Midbrain (tissue), 1 donor: ENCODE results near the gene ACRBP.
A peak's percentile ranks its signal among the peaks of the same experiment; 100 is the strongest.

ENCODE experiments used
- DNase-seq: peaks from one replicate; lab custom pipeline; 2025; lab: John Stamatoyannopoulos, UW

Gene ACRBP

GRCh38 chr12:6646276-6647082 lies 753 bp downstream of the ACRBP start:
- no peak for DNase-seq

DNA sequence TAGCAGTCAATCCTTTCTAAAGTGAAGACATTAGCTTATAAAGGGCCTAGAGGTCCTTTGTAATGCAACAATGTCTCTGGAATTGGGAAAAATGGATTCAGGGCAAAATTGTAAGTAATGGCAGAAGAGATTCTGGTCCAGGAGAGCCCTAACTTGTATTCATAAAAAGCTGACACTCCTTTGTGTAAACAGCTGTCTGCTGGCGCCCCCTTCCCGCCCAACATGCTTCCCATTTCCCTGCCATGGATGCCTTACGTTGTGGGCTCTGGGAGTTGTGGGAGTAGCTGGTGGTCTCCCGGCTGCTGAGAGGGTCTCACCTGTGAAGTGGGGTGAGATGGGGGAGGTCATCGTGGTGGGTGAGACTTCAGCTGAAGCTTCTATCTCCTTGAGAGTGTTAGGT lies 2.3 kb downstream of the ACRBP start:
- DNase-seq = peak; percentile 29

DNA sequence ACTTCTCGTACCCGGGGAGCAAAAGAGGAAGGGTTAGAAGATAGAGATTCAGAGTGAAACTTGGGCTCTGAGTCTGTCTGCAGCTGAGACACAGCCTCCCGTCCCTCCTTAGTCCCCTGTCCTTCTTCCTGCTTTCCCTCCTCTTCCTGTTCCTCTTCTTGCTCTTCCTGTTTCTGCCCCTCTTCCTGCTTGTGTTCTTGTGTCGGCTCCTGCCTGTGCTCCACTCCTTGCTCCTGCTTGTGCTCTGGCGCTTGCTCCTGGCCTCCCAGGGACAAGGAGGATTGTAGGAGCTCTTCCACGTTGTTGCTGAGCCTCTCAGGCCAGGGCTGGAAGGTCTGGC lies 3.0 kb downstream of the ACRBP start:
- DNase-seq = peak; percentile 33

DNA sequence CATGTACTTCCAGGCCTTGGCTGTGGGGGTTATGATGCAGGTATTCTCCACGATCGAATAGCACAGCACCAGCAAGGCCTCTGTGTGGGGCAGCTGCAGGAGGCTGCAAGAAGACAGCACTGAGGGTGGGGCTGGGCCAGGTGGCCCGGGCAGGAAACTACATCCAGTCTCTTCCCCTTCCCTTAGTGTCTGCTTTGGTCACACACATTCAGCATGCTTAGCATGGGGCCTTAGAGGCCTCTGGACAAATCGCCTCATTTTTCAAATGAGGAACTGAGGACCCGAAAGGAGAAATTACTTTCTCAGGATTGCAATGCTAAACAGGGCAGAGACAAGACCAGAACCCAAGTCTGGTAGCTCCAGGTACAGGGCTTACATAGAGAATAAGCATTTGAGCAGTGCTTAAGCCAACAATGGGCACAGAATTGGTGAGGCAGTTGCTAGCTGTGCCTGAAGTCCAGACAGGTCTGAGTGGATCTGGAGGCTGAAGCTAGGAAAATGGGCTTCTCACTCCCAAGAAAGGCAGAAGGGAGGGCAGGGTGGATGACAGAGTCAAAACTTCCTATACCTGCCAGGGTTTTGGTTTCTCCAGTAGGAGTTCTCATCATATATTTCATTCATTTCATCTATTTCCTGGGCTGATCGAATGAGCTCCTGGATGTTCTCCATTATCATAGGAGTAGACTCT lies 3.5 kb downstream of the ACRBP start:
- peak; percentile 38 for DNase-seq

DNA sequence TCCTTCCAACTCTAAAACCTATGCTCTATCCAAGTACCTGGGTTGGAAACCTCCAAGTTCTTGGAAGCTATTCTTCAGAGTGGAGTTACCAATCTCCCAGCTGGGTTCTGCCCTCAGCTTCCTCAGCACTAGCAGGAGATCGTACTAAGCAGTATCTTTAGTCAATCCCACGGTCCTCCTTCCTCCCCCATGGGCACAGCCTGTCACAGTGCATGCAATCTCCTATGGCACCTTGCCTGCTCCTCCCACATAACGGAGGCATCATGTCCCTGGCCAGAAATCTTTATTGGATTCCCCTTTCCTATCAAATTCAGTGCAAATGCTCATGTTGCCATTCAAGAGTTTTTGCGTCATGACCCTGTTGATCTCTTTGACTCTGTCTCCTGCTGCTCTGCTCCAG lies 6.1 kb downstream of the ACRBP start:
- no peak for DNase-seq

GRCh38 chr12:6640497-6640896 lies 6.7 kb downstream of the ACRBP start:
- DNase-seq = no peak

DNA sequence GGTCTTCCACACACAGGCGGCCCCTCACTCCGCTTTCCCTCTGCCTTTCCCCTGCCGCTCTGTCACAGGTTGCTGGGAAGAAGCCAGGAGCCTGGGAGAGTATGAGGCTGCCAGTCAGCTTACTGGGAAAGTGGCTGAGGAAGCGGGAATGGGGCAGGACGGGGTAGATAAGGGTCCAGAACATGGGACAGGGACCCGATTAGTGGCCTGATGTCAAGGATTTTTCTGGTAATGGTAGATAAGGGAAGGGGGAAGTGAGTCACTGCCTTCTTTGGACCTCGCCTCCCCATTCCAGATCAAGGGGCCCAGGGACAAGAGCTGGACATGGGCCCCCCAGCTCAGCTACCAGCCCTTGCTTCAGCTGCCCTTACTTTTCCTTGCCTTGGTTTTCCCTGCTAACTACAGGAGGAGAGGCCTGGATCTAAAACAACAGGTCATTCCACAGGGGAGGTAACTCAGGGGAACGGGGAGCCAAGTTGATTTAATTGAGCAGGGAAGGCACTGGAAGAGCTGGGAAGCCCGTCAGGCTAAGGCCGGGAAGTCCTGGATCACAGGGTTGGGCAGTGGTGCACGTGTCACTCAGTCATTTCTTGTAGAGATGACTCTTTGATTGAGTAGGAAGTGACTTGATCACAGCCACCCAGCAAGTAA lies 8.0 kb downstream of the ACRBP start:
- DNase-seq = no peak

DNA sequence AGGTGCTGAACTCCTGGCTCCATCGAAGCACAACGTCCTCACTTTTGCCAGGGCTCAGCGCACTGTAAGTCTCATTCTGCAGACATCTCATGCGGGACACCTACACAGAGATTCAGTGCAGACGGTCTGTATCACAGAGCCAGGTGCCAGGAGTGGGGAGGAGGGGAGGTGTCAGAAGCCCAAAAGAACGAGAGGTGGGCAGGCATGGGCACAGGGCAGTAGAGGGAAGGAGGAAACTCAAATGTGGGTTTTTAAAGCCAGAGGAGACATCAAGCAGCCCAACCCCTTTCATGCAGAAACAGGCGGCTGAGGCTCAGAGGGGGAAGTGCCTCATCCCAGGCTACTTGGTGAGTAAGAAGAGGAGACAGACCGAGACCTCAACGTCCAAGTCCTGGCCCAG lies 8.9 kb downstream of the ACRBP start:
- no peak for DNase-seq

DNA sequence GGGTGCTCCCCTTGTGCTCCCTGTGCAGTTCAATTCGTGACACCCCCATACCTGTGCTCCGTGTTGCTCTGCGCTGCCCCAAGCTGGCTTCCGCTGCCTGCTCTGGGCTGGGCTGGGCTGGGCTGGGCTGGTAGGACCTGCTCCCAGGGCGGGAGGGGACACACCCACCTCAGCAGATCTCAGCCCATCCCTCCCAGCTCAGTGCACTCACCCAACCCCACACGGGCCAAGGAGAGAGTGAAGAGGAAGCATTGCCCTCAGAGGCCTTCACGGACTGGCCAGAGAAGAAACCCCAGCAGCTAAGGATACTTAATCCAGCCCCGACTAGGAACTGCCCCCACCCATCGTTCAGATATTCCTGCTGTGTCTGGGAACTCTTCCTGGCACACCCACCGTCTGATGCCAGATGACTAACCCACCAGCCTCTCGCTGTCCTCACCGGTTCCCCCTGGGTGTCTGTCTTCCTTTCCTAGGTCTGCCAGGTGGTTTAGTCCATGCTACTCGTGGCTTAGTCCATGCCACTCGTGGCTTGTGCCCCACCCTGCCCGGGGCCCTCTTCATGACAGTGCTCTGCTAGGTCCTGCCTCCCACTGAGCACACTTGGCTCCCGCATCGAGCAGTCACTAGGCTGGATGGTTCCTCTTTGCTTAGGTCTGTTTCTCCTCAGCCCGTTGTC lies 11.2 kb downstream of the ACRBP start, which contains the start of gene LPAR5:
TSS of gene LPAR5 (minus strand) at position 104 of the 676 bp plus-strand sequence. CDS start 14,711 bp downstream, outside the sequence.
- no peak for DNase-seq

- DNase-seq = no peak
Measured at GRCh38 chr12:6635375-6635855, 11.8 kb downstream of the ACRBP start.

- DNase-seq = peak; percentile 27
Measured at GRCh38 chr12:6632026-6632983, 14.9 kb downstream of the ACRBP start.

GRCh38 chr12:6631549-6631961 lies 15.7 kb downstream of the ACRBP start:
- no peak for DNase-seq

DNA sequence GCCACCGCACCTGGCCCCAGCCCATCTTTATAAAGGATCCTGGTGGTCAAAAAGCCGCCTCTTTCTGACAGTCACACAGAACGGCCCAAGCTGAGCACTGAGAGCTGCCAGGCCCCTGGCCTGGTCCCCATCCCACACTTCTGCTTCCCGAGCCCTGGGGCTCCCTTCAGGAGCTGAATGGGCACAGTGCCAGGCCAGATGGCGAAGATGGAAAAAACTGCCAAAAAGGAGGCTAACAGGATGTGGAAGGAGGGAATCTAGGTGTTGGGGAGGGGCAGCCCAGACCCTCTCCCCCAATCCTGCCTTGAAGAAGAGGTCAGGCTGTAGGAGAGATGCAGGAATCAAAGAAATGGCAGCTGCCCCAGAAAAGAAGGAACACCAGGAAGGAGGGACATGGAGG lies 16.5 kb downstream of the ACRBP start:
- DNase-seq = no peak

- DNase-seq = no peak
Measured at GRCh38 chr12:6627616-6628015, 19.6 kb downstream of the ACRBP start.

- DNase-seq = no peak
Measured at GRCh38 chr12:6626654-6627283, 20.5 kb downstream of the ACRBP start.

DNA sequence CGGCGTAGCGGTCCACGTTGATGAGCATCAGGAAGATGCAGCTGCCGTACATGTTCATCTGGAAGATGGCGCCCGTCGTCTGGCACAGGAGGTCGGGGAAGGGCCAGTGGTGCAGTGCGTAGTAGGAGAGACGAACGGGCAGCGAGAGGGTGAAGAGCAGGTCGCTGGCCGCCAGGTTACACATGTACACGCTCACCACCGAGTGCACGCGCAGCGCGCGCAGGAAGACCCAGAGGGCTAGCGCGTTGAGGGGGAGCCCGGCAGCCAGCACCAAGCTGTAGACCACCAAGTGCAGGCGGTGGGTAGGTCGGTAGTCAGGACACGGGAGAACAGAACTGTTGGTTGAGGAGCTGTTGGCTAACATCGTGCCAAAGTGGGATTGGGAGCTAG lies 26.4 kb downstream of the ACRBP start:
- no peak for DNase-seq

DNA sequence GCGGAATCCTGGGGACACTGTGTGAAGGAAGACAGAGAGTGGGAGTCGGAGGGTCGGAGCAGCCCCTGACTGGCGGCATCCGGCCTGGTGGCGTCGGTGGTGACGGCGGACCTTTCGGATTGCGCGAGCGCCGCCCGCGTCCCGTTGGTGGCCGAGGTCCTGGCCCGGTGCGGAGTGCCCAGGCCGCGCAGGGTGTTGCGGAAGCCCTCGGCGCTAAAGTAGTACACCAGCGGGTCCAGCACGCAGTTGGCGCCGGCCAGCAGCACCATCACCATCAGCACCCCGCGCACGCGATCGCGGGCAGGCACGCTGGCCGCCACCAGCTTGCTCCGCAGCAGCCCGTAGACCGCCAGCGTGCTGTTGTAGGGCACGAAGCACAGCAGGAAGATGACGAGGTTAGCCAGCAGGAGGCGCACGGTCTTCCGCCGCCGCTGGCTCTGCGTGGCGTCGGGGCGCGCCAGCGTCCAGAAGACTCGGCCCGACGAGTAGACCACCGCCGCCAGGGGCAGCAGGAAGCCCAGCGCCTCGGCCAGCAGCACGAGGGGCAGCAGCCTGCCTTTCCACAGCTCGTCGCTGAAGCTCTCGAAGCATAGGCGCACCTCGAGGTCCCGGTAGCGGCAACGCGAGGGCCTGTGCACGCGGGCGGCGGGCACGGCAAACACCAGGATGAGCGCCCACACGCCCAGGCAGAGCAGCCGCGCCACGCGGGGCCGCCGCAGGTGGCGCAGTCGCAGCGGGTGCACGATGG lies 26.9 kb downstream of the ACRBP start:
- DNase-seq = no peak

DNA sequence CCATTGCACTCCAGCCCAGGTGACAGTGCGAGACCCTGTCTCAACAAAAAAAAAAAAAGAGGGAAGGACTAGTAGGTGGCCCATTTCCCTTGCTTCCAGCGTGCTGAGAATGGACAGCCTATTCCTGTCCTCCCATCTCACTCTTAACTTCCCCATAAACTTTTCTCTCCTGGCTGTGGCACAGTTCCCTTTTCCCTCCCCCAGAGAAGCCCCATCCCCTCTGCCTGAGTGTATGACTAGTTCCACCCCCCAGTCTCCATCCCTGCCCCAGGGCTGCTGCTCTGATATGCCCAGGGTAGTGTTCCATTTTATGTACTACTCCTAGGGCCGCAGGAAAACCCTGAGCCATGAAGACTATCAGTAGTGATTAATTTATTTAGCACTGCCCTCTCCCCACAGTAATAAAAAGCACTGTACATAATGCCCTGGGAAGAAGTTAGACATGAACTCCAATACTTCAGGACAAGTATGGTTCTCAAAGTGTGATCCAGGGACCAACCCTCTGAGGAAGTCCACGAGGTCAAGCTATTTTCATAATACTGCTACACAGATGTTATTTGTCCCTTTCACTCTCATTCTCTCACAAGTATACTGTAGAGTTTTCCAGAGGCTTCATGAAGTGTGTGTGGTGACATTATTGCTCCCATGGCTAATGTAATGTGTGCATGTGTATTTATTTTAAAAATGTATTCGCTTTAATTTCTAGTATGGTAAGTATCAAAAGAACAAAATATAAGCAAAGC lies 28.6 kb downstream of the ACRBP start:
- no peak for DNase-seq

DNA sequence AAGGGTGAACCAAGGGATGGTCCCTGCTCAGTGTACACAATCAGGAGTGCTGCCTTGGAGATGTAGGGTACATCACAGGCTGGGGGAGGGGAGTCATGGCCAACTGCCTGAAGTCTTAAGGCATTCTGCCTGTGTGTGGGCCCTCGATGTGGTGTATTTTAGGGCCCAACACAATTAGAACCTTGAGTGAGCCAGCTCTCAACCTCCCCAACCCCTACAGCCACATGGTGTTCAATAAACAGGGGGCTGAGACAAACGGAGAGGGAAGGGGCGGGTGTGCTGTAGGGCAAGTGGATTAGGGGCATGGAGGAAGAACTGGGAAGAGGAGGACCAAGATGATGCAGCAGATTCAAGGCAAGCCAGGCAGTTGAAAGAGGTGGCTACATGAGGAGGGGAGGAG lies 31.4 kb downstream of the ACRBP start:
- no peak for DNase-seq
